A673 (cell line): ENCODE results near the gene GOLGA6L25. TPM values are rescaled to one million over a fixed set of nuclear protein-coding genes. Genes with fewer than 3 reads are reported as not detected.
"Not testable (repeated sequence)": the region's sequence is repeated elsewhere in the genome, so short reads cannot be mapped to it uniquely, and the experiment has no call there.

ENCODE experiments used
- Bru-seq: library from RNA; stranded (reverse); fragments of 400-500 nt; gene quantifications from one replicate; lab custom pipeline; 2021; lab: Mats Ljungman, UMichigan
- BruChase-seq, 2 experiments: library from RNA; stranded (reverse); fragments of 400-500 nt; gene quantifications; one replicate each; lab custom pipeline; 2021; lab: Mats Ljungman, UMichigan
- BruUV-seq: library from RNA; stranded (reverse); fragments of 400-500 nt; replicated peaks from 2 replicates; lab custom pipeline; 2021; lab: Mats Ljungman, UMichigan
- CTCF ChIA-PET: fragments of 300-600 bp; sonication (Branson Sonifier 250); formaldehyde crosslinking; loops from one replicate; lab custom pipeline; 2022; ENCODE audit warnings: antibody characterized with exemption; lab: Charles Lee
- POLR2A ChIA-PET: fragments of 300-600 bp; sonication (Branson Sonifier 250); formaldehyde crosslinking; loops from one replicate; lab custom pipeline; 2022; ENCODE audit warnings: antibody characterized with exemption; ENCODE audit not compliant: low non-redundant PET; lab: Charles Lee
- DNase-seq: peaks from one replicate; pipeline ENCODE4 v3.0.0-alpha.2; 2015; ENCODE audit warnings: low spot score
- H3K27ac ChIP-seq: fragments of 200-600 bp; sonication (generic); 2 replicates; pipeline ENCODE4 v1.5.1; 2016; ENCODE audit warnings: mixed run types, low read depth, mild to moderate bottlenecking, mixed read lengths, antibody characterized with exemption, low read length; ENCODE audit not compliant: poor library complexity, severe bottlenecking
- H3K27me3 ChIP-seq: fragments of 200-600 bp; sonication (generic); replicated peaks from 2 replicates; pipeline ENCODE4 v1.6.1; 2017; ENCODE audit warnings: mixed run types, low read depth, mild to moderate bottlenecking, mixed read lengths, antibody characterized with exemption, low read length; ENCODE audit not compliant: insufficient read depth, poor library complexity
- H3K36me3 ChIP-seq: fragments of 200-600 bp; sonication (generic); 2 replicates; pipeline ENCODE4 v1.6.1; 2016; ENCODE audit warnings: mixed run types, mild to moderate bottlenecking, mixed read lengths, antibody characterized with exemption, low read length; ENCODE audit not compliant: insufficient read depth, poor library complexity, severe bottlenecking
- H3K4me1 ChIP-seq: fragments of 200-600 bp; sonication (generic); 2 replicates; pipeline ENCODE4 v1.6.1; 2017; ENCODE audit warnings: mixed run types, mild to moderate bottlenecking, mixed read lengths, antibody characterized with exemption, low read length; ENCODE audit not compliant: insufficient read depth, poor library complexity, severe bottlenecking
- H3K4me3 ChIP-seq: fragments of 200-600 bp; sonication (generic); 2 replicates; pipeline ENCODE4 v1.5.1; 2016; ENCODE audit warnings: low read depth, mixed run types, mild to moderate bottlenecking, mixed read lengths, low read length; ENCODE audit not compliant: poor library complexity, severe bottlenecking
- H3K9me3 ChIP-seq: fragments of 200-600 bp; sonication (generic); 2 replicates; pipeline ENCODE4 v1.6.1; 2016; ENCODE audit warnings: mixed run types, low read depth, mild to moderate bottlenecking, mixed read lengths, antibody characterized with exemption, low read length; ENCODE audit not compliant: poor library complexity, severe bottlenecking
- intact Hi-C: fragments of 100-400 bp; cut with micrococcal nuclease; formaldehyde crosslinking; loops from one replicate; pipeline ENCODE4 v1.10.0; 2022; ENCODE audit not compliant: unreplicated experiment
- long read RNA-seq: library from polyadenylated mRNA; stranded (forward); transcript quantifications from one replicate; pipeline ENCODE4 v2.0.0, GENCODE V29; 2022
- total RNA-seq: library from RNA; stranded (reverse); gene quantifications from 2 replicates; pipeline ENCODE4 v1.2.3, GENCODE V29; 2021

The GOLGA6L25 gene, protein sequence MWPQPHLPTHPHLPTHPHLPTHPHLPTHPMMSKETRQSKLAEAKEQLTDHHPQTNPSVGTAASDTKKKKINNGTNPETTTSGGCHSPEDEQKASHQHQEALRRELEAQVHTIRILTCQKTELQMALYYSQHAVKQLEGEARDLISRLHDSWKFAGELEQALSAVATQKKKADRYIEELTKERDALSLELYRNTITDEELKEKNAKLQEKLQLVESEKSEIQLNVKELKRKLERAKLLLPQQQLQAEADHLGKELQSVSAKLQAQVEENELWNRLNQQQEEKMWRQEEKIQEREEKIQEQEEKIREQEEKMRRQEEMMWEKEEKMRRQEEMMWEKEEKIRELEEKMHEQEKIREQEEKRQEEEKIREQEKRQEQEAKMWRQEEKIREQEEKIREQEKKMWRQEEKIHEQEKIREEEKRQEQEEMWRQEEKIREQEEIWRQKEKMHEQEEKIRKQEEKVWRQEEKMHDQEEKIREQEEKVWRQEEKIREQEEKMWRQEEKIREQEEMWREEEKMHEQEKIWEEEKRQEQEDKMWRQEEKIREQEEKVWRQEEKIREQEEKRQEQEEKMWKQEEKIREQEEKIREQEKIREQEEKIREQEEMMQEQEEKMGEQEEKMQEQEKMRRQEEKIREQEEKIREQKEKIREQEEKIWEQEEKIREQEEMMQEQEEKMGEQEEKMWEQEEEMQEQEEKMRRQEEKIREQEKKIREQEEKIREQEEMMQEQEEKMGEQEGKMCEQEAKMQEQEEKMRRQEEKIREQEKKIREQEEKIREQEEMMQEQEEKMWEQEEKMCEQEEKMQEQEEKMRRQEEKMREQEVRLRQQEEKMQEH
- not detected in 2 replicates for total RNA-seq
- not detected for Bru-seq, nascent RNA
- not detected for BruChase-seq, experiment 1, labeled RNA remaining after a 2-hour chase
- not detected for BruChase-seq, experiment 2, labeled RNA remaining after a 6-hour chase
- long read RNA-seq = 0 reads

DNA sequence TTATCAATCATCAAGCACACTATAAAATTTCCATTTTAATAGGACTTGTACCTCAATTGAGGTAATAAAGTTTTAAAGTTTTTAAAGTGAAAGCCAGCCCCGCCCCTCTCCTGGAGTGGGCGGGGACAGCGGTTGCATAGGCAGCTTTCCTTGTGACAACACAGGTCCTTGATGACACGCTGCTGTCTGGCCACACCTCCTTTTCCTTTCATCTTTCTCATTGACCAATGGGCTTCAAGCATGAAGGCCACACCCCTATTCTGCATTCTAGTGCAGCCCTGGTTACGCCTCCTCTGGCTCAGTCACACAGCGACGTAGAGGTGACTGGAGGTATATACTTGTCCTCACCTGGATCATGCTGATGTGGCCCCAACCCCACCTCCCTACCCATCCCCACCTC is at the start of gene GOLGA6L25:
Gene GOLGA6L25 (plus strand): TSS at position 301 of the 400 bp plus-strand sequence. CDS start 61 bp downstream, at position 362.
- H3K4me3 ChIP-seq, H3K9me3 ChIP-seq, intact Hi-C loops, CTCF ChIA-PET, BruUV-seq, H3K4me1 ChIP-seq, DNase-seq, POLR2A ChIA-PET, H3K36me3 ChIP-seq, H3K27ac ChIP-seq, H3K27me3 ChIP-seq: not testable (repeated sequence)

DNA sequence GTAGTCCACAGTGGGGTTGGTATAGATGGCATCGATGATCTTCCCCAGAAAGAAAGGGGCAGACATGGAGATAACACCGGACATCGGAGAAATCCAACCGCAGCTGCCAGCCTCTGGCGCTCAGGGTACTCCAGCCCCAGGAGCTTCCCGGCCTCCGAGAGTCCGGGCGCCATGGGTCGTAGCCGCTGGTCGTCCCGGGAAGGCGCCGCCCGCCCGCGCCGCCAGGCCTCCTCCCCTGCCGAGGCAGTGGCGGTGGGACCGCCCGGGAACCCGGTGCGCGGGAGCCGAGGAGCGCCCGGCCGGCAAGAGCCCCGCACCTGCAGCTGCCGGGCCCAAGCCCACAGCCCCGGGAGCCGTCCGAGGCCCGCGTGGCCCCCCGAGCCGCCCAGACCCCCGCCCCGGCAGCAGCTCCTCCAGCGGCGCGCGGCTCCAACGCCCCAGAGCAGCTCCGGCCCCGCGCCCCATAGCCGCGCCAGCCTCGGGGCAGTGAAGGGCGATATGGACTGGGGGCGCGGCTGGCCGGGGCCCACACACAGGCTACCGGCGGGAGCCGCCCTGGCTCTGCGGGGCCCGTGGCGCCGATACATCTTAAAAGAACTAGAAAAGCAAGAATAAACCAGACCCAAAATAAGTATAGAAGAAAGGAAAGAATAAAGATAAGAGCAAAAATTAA is 45.0 kb upstream of the GOLGA6L25 start:
- H3K27ac ChIP-seq, H3K9me3 ChIP-seq, H3K27me3 ChIP-seq: not testable (repeated sequence)

DNA sequence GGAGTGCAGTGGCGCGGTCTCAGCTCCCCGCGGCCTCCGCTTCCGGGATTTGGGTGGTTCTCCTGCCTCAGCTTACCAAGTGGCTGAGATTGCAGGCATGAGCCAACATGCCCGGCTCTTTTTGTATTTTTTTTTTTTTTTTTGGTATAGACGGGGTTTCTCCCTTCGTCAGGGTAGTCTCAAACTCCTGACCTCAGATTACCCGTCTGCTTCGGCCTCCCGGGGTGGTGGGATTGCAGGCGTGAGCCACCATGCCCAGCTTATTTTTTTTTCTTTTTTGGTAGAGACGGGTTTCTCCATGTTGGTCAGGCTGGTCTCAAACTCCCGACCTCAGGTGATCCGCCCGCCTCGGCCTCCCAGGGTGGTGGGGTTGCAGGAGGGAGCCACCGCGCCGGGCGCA is 39.2 kb upstream of the GOLGA6L25 start:
- H3K27ac ChIP-seq, POLR2A ChIA-PET, DNase-seq, H3K36me3 ChIP-seq, H3K27me3 ChIP-seq, H3K4me1 ChIP-seq, H3K9me3 ChIP-seq, intact Hi-C loops, BruUV-seq, CTCF ChIA-PET, H3K4me3 ChIP-seq: not testable (repeated sequence)

More for the DNA sequence above, 45.0 kb upstream of the GOLGA6L25 start:
- H3K4me3 ChIP-seq, BruUV-seq, intact Hi-C loops, H3K4me1 ChIP-seq, DNase-seq, POLR2A ChIA-PET, H3K36me3 ChIP-seq, CTCF ChIA-PET: not testable (repeated sequence)

DNA sequence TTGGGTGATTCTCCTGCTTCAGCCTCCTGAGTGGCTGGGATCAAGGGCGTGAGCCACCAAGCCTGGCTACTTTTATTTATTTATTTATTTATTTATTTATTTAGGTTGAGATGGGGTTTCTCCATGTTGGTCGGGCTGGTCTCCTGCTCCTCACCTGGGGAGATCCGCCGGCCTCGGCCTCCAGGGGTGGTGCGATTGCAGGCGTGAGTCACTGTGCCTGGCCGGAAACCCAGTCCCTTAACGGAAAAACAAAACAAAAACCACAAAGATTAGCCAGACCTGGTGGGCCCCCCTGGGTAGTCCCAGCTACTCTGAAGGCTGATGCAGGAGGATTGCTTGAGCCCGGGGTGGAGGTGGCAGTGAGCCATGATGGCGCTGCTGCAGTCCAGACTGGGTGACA is 38.2 kb upstream of the GOLGA6L25 start:
- H3K27ac ChIP-seq, DNase-seq, intact Hi-C loops, H3K27me3 ChIP-seq, H3K9me3 ChIP-seq, H3K4me1 ChIP-seq, H3K36me3 ChIP-seq, CTCF ChIA-PET, BruUV-seq, H3K4me3 ChIP-seq, POLR2A ChIA-PET: not testable (repeated sequence)

DNA sequence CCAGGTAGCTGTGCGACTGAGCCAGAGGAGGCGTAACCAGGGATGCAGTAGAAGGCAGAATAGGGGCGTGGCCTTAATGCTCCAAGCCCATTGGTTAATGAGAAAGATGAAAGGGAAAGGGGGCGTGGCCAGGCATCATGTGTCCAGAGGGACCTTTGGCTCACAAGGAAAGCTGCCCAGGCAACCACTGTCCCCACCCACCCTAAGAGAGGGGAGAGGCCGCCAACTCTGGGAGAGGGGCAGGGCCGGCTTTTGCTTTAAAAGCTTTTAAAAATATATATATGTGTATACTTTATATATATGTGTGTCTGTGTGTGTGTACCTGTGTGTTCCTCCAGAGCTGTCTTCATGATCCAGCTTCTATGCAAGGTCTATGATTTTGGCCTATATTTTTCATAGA is 20.4 kb upstream of the GOLGA6L25 start, which contains the start of gene GOLGA8G:
Gene GOLGA8G (minus strand): TSS at position 18 of the 400 bp plus-strand sequence. CDS start 62 bp downstream, outside the sequence.
- H3K9me3 ChIP-seq, H3K4me1 ChIP-seq, BruUV-seq, H3K36me3 ChIP-seq, CTCF ChIA-PET, H3K4me3 ChIP-seq, H3K27ac ChIP-seq, intact Hi-C loops, DNase-seq, POLR2A ChIA-PET, H3K27me3 ChIP-seq: not testable (repeated sequence)

DNA sequence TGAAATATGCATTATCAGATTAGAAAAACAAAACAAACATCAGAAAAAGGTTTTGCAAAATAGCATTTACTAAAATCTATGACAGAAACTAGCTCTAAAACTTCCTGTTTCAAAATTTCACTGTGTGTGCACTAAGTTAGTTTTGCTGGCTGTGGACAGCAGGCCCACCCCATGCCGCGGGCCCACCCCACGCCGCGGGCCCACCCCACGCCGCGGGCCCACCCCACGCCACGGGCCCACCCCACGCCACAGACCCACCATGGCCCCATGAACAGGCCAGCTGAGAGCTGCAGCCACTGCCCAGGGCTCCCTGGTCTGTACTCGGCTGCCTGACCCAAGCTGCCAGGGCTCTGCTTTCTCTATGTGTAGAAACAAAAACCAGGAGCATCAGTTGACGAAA is 20.0 kb downstream of the GOLGA6L25 start:
- H3K27ac ChIP-seq, intact Hi-C loops, H3K36me3 ChIP-seq, H3K4me1 ChIP-seq, DNase-seq, H3K4me3 ChIP-seq, POLR2A ChIA-PET, CTCF ChIA-PET, H3K27me3 ChIP-seq, H3K9me3 ChIP-seq, BruUV-seq: not testable (repeated sequence)
